GM12872 (cell line): Measurements from ENCODE around the gene SACM1L.

Source experiments
- CTCF ChIP-seq: IDR thresholded peaks from 3 replicates; pipeline ENCODE4 v1.5.1; 2011; ENCODE audit warnings: low read depth, mild to moderate bottlenecking, low read length, moderate library complexity; ENCODE audit not compliant: insufficient read depth

SACM1L gene

GRCh38 chr3:45771166-45771775, 82.1 kb downstream of the SACM1L start:
- no peak for TF ChIP-seq CTCF

GRCh38 chr3:45771831-45772230, 82.6 kb downstream of the SACM1L start:
- TF ChIP-seq CTCF, result no peak

GRCh38 chr3:45772341-45773035, 83.3 kb downstream of the SACM1L start:
- no peak for TF ChIP-seq CTCF

- TF ChIP-seq CTCF, result no peak
These were observed 83.9 kb downstream of the SACM1L start for GRCh38 chr3:45773072-45773471.

GRCh38 chr3:45773714-45774449, 84.7 kb downstream of the SACM1L start:
- no peak for TF ChIP-seq CTCF

- no peak for TF ChIP-seq CTCF
These were observed 85.7 kb downstream of the SACM1L start for GRCh38 chr3:45774581-45775521.
